PC-3 (cell line): ENCODE results near the gene NFATC2. TPM values are rescaled to one million over a fixed set of nuclear protein-coding genes. Genes with fewer than 3 reads are reported as not detected.

ENCODE experiments used
- ATAC-seq: fragments of 200-7000 bp; cut with Tn5 transposase; 2 replicates; pipeline ENCODE4 v1.9.1; 2020; ENCODE audit warnings: mild to moderate bottlenecking, moderate library complexity
- BruUV-seq: library from RNA; stranded (reverse); fragments of 400-500 nt; replicated peaks from 2 replicates; lab custom pipeline; 2021; lab: Mats Ljungman, UMichigan
- CTCF ChIA-PET: fragments of 300-600 bp; sonication (Branson Sonifier 250); formaldehyde crosslinking; loops from one replicate; lab custom pipeline; 2022; ENCODE audit warnings: antibody characterized with exemption; lab: Charles Lee
- POLR2A ChIA-PET: fragments of 300-600 bp; sonication (Branson Sonifier 250); formaldehyde crosslinking; loops from one replicate; lab custom pipeline; 2022; ENCODE audit warnings: antibody characterized with exemption; ENCODE audit not compliant: unreplicated experiment; lab: Charles Lee
- DNase-seq: peaks from one replicate; pipeline ENCODE4 v3.0.0-alpha.2; 2015
- H2AFZ ChIP-seq: fragments of 300-600 bp; sonication (generic); 2 replicates; pipeline ENCODE4 v1.6.0; 2016; ENCODE audit warnings: antibody characterized with exemption, low read length
- H3F3A ChIP-seq: fragments of 300-600 bp; sonication (generic); one replicate; pipeline ENCODE4 v1.6.0; 2017; ENCODE audit warnings: antibody characterized with exemption, low read length, control low read depth, mild to moderate bottlenecking; ENCODE audit not compliant: unreplicated experiment
- H3K27ac ChIP-seq: fragments of 300-600 bp; sonication (generic); 2 replicates; pipeline ENCODE4 v1.5.1; 2016; ENCODE audit warnings: mild to moderate bottlenecking, low read length
- H3K27me3 ChIP-seq: fragments of 300-600 bp; sonication (generic); 2 replicates; pipeline ENCODE4 v1.6.1; 2016; ENCODE audit warnings: low read length, mixed read lengths
- H3K36me3 ChIP-seq: fragments of 300-600 bp; sonication (generic); 2 replicates; pipeline ENCODE4 v1.6.1; 2016; ENCODE audit warnings: low read depth, mixed run types, low read length, mixed read lengths
- H3K4me1 ChIP-seq: fragments of 300-600 bp; sonication (generic); 2 replicates; pipeline ENCODE4 v1.5.1; 2016; ENCODE audit warnings: low read length; ENCODE audit not compliant: insufficient read depth
- H3K4me2 ChIP-seq: fragments of 300-600 bp; sonication (generic); 2 replicates; pipeline ENCODE4 v1.6.0; 2016; ENCODE audit warnings: low read length
- H3K4me3 ChIP-seq: fragments of 300-600 bp; sonication (generic); 2 replicates; pipeline ENCODE4 v1.5.1; 2016; ENCODE audit warnings: mild to moderate bottlenecking, low read length, mixed read lengths
- H3K79me2 ChIP-seq: fragments of 300-600 bp; sonication (generic); 2 replicates; pipeline ENCODE4 v1.6.1; 2017; ENCODE audit warnings: low read length, mixed read lengths
- H3K9ac ChIP-seq: fragments of 300-600 bp; sonication (generic); 2 replicates; pipeline ENCODE4 v1.6.0; 2016; ENCODE audit warnings: mild to moderate bottlenecking, low read length
- H3K9me2 ChIP-seq: fragments of 300-600 bp; sonication (generic); replicated peaks from 2 replicates; pipeline ENCODE4 v1.6.1; 2016; ENCODE audit warnings: mixed run types, low read length, mixed read lengths
- H3K9me3 ChIP-seq: fragments of 300-600 bp; sonication (generic); 2 replicates; pipeline ENCODE4 v1.6.1; 2016; ENCODE audit warnings: low read length, mixed read lengths
- H4K20me1 ChIP-seq: fragments of 300-600 bp; sonication (generic); 2 replicates; pipeline ENCODE4 v1.6.1; 2016; ENCODE audit warnings: low read length, mixed read lengths
- CTCF ChIP-seq: fragments of 300-600 bp; sonication (generic); conservative IDR thresholded peaks from 2 replicates; pipeline ENCODE4 v1.5.1; 2017; ENCODE audit warnings: antibody characterized with exemption, low read depth, mild to moderate bottlenecking, low read length
- EZH2 ChIP-seq: fragments of 300-600 bp; sonication (generic); IDR thresholded peaks from one replicate; pipeline ENCODE4 v1.6.1; 2017; ENCODE audit warnings: antibody characterized with exemption, mild to moderate bottlenecking, low read length; ENCODE audit not compliant: unreplicated experiment
- EZH2phosphoT487 ChIP-seq: fragments of 300-600 bp; sonication (generic); IDR thresholded peaks from 2 replicates; pipeline ENCODE4 v1.6.1; 2018; ENCODE audit warnings: mild to moderate bottlenecking, antibody characterized with exemption, low read length, borderline replicate concordance
- intact Hi-C: fragments of 100-400 bp; cut with micrococcal nuclease; formaldehyde crosslinking; loops from 2 replicates; pipeline ENCODE4 v1.9.0; 2023
- total RNA-seq: library from RNA; depleted of rRNA; stranded (reverse); fragments of >200 nt; gene quantifications from 2 replicates; pipeline ENCODE4 v1.2.3, GENCODE V29; 2014

Gene NFATC2
- total RNA-seq, 1 experiment from 2014 or later = 12.9 TPM

- Histone ChIP-seq H3K9me2 (no peaks in the 10 kb centered on the region), H3K27ac (peak overlapping the region; percentile 43), H3K27me3 (no peaks in the 10 kb centered on the region), H3K36me3 (no peaks in the 10 kb centered on the region), H2AFZ (no peak overlapping the region), H3K4me2 (no peak overlapping the region), H4K20me1 (no peaks in the 10 kb centered on the region), H3K4me3 (no peak overlapping the region), H3K9me3 (no peaks in the 10 kb centered on the region), H3K4me1 (peaks cover 48% of the 10 kb centered on the region), H3F3A (peaks cover 12% of the 10 kb centered on the region), H3K79me2 (no peaks in the 10 kb centered on the region), H3K9ac (peak overlapping the region; percentile 11; the same call in 1 of the 2 replicates)
- ChIA-PET POLR2A (no interaction called here), CTCF (no interaction called here)
- ATAC-seq = no peak
- no TSS peak for BruUV-seq
- no peak for DNase-seq
- intact Hi-C loops = no loop called here
- TF ChIP-seq EZH2 (no peak), EZH2phosphoT487 (no peak), CTCF (no peak)
Measured at GRCh38 chr20:51347831-51348230, 194.7 kb downstream of the NFATC2 start.

- H3F3A ChIP-seq = peaks cover 10% of the 10 kb centered on the region
- no peaks in the 10 kb centered on the region for H3K36me3 ChIP-seq
- ChIA-PET CTCF (interaction anchor here (0.5 kb wide), 1 partner anchor 307 kb away, joined by 3 read pairs; no protein-coding TSS in a partner anchor), POLR2A (interaction anchor here (0.6 kb wide), 1 partner anchor 568 kb away, joined by 6 read pairs; no protein-coding TSS in a partner anchor)
- DNase-seq = peak; percentile 90
- intact Hi-C loops = no loop called here
- no peaks in the 10 kb centered on the region for H4K20me1 ChIP-seq
- H3K4me1 ChIP-seq = peaks cover 41% of the 10 kb centered on the region
- no peaks in the 10 kb centered on the region for H3K9me2 ChIP-seq
- H2AFZ ChIP-seq = no peak overlapping the region
- no peaks in the 10 kb centered on the region for H3K27me3 ChIP-seq
- ATAC-seq = peak; percentile 29
- H3K9ac ChIP-seq = peak overlapping the region; percentile 56; the same call in 1 of the 2 replicates
- no peak overlapping the region for H3K4me3 ChIP-seq
- peak overlapping the region; percentile 76 for H3K27ac ChIP-seq
- no peaks in the 10 kb centered on the region for H3K79me2 ChIP-seq
- no TSS peak for BruUV-seq
- no peaks in the 10 kb centered on the region for H3K9me3 ChIP-seq
- no peak overlapping the region for H3K4me2 ChIP-seq
- no peak for TF ChIP-seq EZH2phosphoT487
- no peak for TF ChIP-seq CTCF
- no peak for TF ChIP-seq EZH2
Measured at GRCh38 chr20:51346686-51347485, 195.6 kb downstream of the NFATC2 start.
